Mesothelial cell of epicardium (in vitro differentiated cells): ENCODE data around the gene MUTYH. TPM values are rescaled to one million over a fixed set of nuclear protein-coding genes. Genes with fewer than 3 reads are reported as not detected.

Experiments used
- DNase-seq, 2 experiments: peaks; one replicate each; pipeline ENCODE4 v3.0.0; 2021; ENCODE audit warnings: low spot score in 2 of 2; ENCODE audit not compliant: unreplicated experiment in 2 of 2
- H3K27ac Mint-ChIP-seq: 2 replicates; pipeline ENCODE4 v1.8.0; 2021; ENCODE audit warnings: mixed read lengths
- H3K27me3 Mint-ChIP-seq: 2 replicates; pipeline ENCODE4 v1.8.0; 2021; ENCODE audit warnings: low read depth, mixed read lengths
- H3K36me3 Mint-ChIP-seq: 2 replicates; pipeline ENCODE4 v1.8.0; 2021; ENCODE audit warnings: mixed read lengths
- H3K4me1 Mint-ChIP-seq: 2 replicates; pipeline ENCODE4 v1.8.0; 2021; ENCODE audit warnings: mixed read lengths
- H3K4me3 Mint-ChIP-seq: 2 replicates; pipeline ENCODE4 v1.8.0; 2021; ENCODE audit warnings: mild to moderate bottlenecking, moderate library complexity, mixed read lengths
- H3K9me3 Mint-ChIP-seq: 2 replicates; pipeline ENCODE4 v1.8.0; 2021; ENCODE audit warnings: mixed read lengths
- CTCF ChIP-seq: fragments of 200-600 bp; sonication (generic); IDR thresholded peaks from one replicate; pipeline ENCODE4 v1.5.0; 2021; ENCODE audit warnings: antibody characterized with exemption; ENCODE audit not compliant: unreplicated experiment
- total RNA-seq: library from RNA; stranded (reverse); gene quantifications from 3 replicates; pipeline ENCODE4 v1.2.1, GENCODE V29; 2021

The MUTYH gene
- total RNA-seq, 1 donor from 2014 or later: 43.0 TPM

DNA sequence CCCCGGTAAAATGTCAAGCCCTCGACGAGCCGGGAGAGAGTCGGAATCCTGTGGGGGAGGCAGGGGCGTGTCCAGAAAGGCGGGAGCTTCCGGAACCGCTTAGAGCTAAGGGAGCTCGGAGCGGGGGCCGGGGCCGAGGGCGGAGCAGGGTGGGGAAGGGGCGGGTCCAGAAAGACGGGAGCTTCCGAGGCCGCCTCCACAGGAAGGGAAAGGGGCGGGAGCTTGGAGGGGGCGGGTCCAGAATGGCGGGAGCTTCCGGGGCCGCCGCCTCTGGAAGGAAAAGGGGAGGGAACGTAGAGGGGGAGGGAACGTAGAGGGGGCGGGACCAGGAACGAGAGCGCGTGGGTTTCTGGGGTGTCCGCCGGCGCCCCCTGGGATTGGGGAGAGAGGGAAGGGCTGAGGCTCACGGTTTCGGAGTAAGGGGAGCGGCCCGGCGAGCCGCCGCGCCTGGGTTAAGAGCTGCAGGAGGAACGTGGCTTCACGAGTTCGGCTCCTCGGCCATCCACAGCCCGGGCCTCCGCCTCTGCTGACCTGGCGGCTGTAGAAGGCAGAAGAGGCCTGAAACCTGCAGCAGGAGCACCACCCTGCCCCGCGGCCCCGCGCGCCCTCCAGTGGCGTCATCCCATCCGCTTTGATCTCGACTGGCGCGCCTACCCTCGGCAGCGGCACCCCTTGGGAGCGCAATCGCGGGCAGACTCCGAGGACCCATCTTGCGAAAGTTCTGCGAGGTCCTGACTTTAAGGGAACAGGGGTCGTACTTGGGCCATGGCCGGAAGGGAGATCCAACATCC lies 36.5 kb downstream of the MUTYH start:
- Mint-ChIP-seq H3K27me3 (no peaks in the 10 kb centered on the region), H3K4me3 (peak overlapping the region; percentile 86), H3K36me3 (no peaks in the 10 kb centered on the region), H3K4me1 (peaks cover 15% of the 10 kb centered on the region), H3K27ac (peak overlapping the region; percentile 97), H3K9me3 (no peaks in the 10 kb centered on the region)
- DNase-seq: peak; percentile 89 to 97
- peak; percentile 33 for TF ChIP-seq CTCF

DNA sequence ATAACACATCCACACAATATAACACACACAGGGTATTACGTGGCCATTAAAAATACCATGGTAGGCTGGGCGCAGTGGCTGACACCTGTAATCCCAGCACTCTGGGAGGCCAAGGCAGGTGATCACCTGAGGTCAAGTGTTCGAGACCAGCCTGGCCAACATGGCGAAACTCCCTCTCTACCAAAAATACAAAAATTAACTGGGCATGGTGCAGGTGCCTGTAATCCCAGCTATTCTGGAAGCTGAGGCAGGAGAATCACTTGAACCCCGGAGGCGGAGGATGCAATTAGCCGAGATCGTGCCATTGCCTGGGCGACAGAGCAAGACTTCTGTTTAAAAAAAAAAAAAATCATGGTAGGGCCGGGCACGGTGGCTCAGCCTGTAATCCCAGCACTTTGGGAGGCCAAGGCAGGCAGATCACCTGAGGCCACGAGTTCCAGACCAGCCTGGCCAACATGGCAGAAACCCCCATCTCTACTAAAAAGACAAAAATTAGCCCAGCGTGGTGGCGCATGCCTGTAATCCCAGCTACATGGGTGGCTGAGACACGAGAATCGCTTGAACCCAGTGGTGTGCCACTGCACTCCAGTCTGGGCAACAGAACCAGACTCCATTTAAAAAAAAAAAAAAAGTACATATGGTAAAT lies 37.6 kb downstream of the MUTYH start:
- DNase-seq: no peak
- Mint-ChIP-seq H3K4me3 (peak overlapping the region; percentile 86), H3K27me3 (no peaks in the 10 kb centered on the region), H3K4me1 (peaks cover 15% of the 10 kb centered on the region), H3K36me3 (no peaks in the 10 kb centered on the region), H3K9me3 (no peaks in the 10 kb centered on the region), H3K27ac (no peak overlapping the region)
- TF ChIP-seq CTCF: no peak

- DNase-seq: no peak
- no peak for TF ChIP-seq CTCF
- Mint-ChIP-seq H3K36me3 (no peaks in the 10 kb centered on the region), H3K27ac (no peak overlapping the region), H3K4me1 (peaks cover 15% of the 10 kb centered on the region), H3K9me3 (no peaks in the 10 kb centered on the region), H3K27me3 (no peaks in the 10 kb centered on the region), H3K4me3 (no peak overlapping the region)
Observed at GRCh38 chr1:45300669-45300997, 39.6 kb downstream of the MUTYH start.

DNA sequence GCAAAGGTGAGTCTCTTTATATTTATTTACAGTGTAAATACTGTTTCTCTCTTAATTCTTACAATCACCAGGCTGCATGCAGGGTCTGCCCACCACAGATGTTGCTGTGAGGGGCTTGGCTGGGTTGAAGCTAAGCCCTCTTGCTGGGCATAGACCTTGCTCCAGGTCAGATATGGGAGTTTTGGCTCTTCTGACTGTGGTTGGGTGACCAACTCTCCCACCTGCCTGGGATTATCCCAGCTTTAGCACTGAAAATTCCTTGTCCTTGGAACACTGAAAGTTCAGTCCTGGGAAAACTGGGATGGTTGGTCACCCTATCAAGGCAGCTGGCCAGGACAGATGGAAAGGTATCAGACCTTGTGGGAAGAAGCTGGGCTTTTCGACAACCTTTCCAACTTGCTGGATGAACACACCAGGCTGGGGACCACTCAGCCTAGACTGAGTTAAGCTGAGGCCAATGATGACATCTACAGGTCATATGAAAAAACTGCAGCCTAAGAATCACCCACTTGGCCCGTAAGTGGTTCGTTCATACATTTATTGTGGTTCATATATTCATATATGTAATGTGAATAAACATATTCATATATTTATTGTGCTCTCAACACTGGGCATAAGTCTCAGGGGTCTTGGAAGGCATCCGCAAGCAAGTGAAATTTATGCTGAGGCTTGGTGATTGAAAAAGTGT lies 40.1 kb downstream of the MUTYH start:
- H3K4me3 Mint-ChIP-seq: no peak overlapping the region
- no peaks in the 10 kb centered on the region for H3K36me3 Mint-ChIP-seq
- DNase-seq: peak in 1 of 2 experiments; percentile 46
- H3K27me3 Mint-ChIP-seq: no peaks in the 10 kb centered on the region
- no peak overlapping the region for H3K27ac Mint-ChIP-seq
- H3K4me1 Mint-ChIP-seq: peaks cover 11% of the 10 kb centered on the region
- peak; percentile 61 for TF ChIP-seq CTCF
- H3K9me3 Mint-ChIP-seq: no peaks in the 10 kb centered on the region

- Mint-ChIP-seq H3K4me1 (peaks cover 4% of the 10 kb centered on the region), H3K4me3 (no peak overlapping the region), H3K27me3 (no peaks in the 10 kb centered on the region), H3K9me3 (no peaks in the 10 kb centered on the region), H3K27ac (no peak overlapping the region), H3K36me3 (no peaks in the 10 kb centered on the region)
- no peak for TF ChIP-seq CTCF
- no peak for DNase-seq
Observed at GRCh38 chr1:45299296-45299695, 40.9 kb downstream of the MUTYH start.
